ENCODE data around the gene NXNL1. TPM values are rescaled to one million over a fixed set of nuclear protein-coding genes. Genes with fewer than 3 reads are reported as not detected.

NXNL1 gene
- total and polyA plus RNA-seq, 2 of the 4 experiments (the other 2 are of a cell fraction) = not detected

DNA sequence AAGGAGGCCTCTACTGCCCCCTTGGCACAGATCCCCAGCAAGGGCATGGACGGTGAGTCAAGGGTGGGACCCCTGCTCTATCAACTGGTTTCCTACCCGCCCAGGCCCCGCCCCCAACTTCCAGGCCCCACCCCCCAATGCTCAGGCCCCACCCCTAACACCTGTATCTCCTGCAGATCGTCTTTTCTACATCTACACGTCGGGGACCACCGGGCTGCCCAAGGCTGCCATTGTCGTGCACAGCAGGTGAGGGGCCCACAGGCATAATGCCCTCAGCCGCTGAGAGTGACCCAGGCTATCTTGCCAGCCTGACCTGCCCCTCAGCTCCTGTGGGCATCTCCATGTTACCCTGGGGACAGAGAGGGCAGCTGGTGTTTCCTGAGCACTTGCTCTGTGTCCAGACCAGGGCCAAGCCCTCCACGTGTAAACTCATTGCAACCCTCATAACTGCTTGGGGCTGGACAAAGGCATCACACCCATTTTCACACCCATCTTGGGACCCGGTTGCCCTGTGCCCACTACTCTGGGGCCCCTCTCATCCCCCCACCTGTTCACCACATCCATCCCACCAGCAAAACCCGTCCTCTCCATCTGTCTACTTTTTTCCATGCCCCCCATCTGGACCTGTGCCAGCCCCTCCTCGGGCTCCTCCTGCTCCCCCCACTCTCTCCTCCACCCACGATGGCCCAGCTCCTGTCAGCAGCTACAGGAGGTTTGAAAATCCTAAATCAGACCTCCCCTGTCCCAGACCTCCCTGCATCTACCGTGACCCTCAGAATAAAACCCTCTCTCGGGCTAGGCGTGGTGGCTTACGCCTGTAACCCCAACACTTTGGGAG, 26.8 kb upstream of the NXNL1 start:
- H3K9me3 ChIP-seq (ENCODE audit: control insufficient read depth, insufficient read depth, low read length) = no peaks in the 10 kb centered on the region
- DNase-seq (no peak), ATAC-seq (ENCODE audit: low read depth) (no peak)
- H3K27ac ChIP-seq (ENCODE audit: insufficient read depth, low read length) = no peak overlapping the region
- H2AFZ ChIP-seq (replicated peaks; ENCODE audit: low read length, poor library complexity) = no peak overlapping the region
- H3K4me3 ChIP-seq (ENCODE audit: insufficient read depth, low read depth, low read length) = no peak overlapping the region
- no peak overlapping the region for H3K18ac ChIP-seq (ENCODE audit: low read depth, low read length)
- 65% methylated on average over 5 of the region's 18 CpGs; no CpG with 5 or more reads in 1 of the 2 experiments for WGBS, 2 experiments (ENCODE audit: extremely low coverage in 2 of 2, insufficient read length in 1 of 2)
- dilution Hi-C loops (cut with HindIII; ENCODE audit: low sequenced_read_pairs, unreplicated experiment) = no loop called here
- H3K36me3 ChIP-seq (ENCODE audit: control insufficient read depth, insufficient read depth, low read length) = peaks cover 12% of the 10 kb centered on the region
- CTCF ChIA-PET = interaction anchor here (0.7 kb wide), 1 partner anchor 9 kb away, joined by 3 read pairs; no protein-coding TSS in a partner anchor
- no peak overlapping the region for H2BK20ac ChIP-seq (ENCODE audit: low read depth, low read length)
- H3K9me1 ChIP-seq (ENCODE audit: insufficient read depth, low read length) = peaks cover 4% of the 10 kb centered on the region; the same call in 1 of the 2 replicates
- H3K56ac ChIP-seq (ENCODE audit: extremely low read depth, insufficient read depth, low read length) = no peak overlapping the region
- H3K27me3 ChIP-seq (ENCODE audit: control insufficient read depth, insufficient read depth, low read length) = no peaks in the 10 kb centered on the region
- no peak overlapping the region for H3K4me2 ChIP-seq (ENCODE audit: low read depth, low read length)
- intact Hi-C loops (cut with micrococcal nuclease) = no loop called here
- peak overlapping the region; percentile 28 for H2AK9ac ChIP-seq (replicated peaks; ENCODE audit: low read depth, low read length, poor library complexity)
- H4K8ac ChIP-seq (ENCODE audit: low read depth in 2 of 2, low read length in 2 of 2) = no peak overlapping the region
- H3K4ac ChIP-seq (ENCODE audit: low read depth, low read length) = no peak overlapping the region
- no peak overlapping the region for H2BK15ac ChIP-seq (ENCODE audit: low read depth, low read length)
- no peak overlapping the region for H3K14ac ChIP-seq (replicated peaks; ENCODE audit: low read depth, low read length)
- H2BK120ac ChIP-seq (ENCODE audit: low read depth, low read length) = no peak overlapping the region
- no peak overlapping the region for H3K9ac ChIP-seq (ENCODE audit: low read depth, low read length)
- no peak overlapping the region for H2BK5ac ChIP-seq (ENCODE audit: low read depth, low read length, poor library complexity, severe bottlenecking)
- no peaks in the 10 kb centered on the region; the same call in 1 of the 2 replicates for H3K4me1 ChIP-seq (ENCODE audit: control insufficient read depth, insufficient read depth, low read length)
- in situ Hi-C loops (cut with MboI; ENCODE audit: low sequenced_read_pairs) = no loop called here
- H4K20me1 ChIP-seq (ENCODE audit: insufficient read depth, low read length) = peaks cover 27% of the 10 kb centered on the region
- TF ChIP-seq, protein P1, sequence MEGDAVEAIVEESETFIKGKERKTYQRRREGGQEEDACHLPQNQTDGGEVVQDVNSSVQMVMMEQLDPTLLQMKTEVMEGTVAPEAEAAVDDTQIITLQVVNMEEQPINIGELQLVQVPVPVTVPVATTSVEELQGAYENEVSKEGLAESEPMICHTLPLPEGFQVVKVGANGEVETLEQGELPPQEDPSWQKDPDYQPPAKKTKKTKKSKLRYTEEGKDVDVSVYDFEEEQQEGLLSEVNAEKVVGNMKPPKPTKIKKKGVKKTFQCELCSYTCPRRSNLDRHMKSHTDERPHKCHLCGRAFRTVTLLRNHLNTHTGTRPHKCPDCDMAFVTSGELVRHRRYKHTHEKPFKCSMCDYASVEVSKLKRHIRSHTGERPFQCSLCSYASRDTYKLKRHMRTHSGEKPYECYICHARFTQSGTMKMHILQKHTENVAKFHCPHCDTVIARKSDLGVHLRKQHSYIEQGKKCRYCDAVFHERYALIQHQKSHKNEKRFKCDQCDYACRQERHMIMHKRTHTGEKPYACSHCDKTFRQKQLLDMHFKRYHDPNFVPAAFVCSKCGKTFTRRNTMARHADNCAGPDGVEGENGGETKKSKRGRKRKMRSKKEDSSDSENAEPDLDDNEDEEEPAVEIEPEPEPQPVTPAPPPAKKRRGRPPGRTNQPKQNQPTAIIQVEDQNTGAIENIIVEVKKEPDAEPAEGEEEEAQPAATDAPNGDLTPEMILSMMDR (conservative IDR thresholded peaks at IDR 0.05; ENCODE audit: low read depth, low read length) = no peak
- TF ChIP-seq BHLHE40 (IDR thresholded peaks at IDR 0.05; ENCODE audit: low read depth, low read length) (no peak), FOS (IDR thresholded peaks at IDR 0.05; ENCODE audit: low read depth, low read length) (no peak), CHD1 (IDR thresholded peaks at IDR 0.05; ENCODE audit: low read depth, low read length) (no peak), RCOR1 (IDR thresholded peaks at IDR 0.05; ENCODE audit: insufficient replicate concordance, low read length) (no peak), SMC3 (IDR thresholded peaks at IDR 0.05; ENCODE audit: low read depth, low read length) (no peak), ELK1 (IDR thresholded peaks at IDR 0.05; ENCODE audit: borderline replicate concordance, low read depth, low read length) (no peak), USF2 (IDR thresholded peaks at IDR 0.05; ENCODE audit: low read depth, low read length) (no peak), MAFK (IDR thresholded peaks at IDR 0.05; ENCODE audit: low read depth, low read length) (no peak), RFX5 (IDR thresholded peaks at IDR 0.05; ENCODE audit: low read depth, low read length) (no peak), MAZ (IDR thresholded peaks at IDR 0.05; ENCODE audit: borderline replicate concordance, low read depth, low read length) (no peak)
- POLR2A ChIA-PET (ENCODE audit: unreplicated experiment) = no interaction called here
- no peak overlapping the region for H4K5ac ChIP-seq (ENCODE audit: low read depth, low read length)
- no peak overlapping the region for H3K23ac ChIP-seq (ENCODE audit: low read depth, low read length)
- H4K91ac ChIP-seq (ENCODE audit: insufficient read depth, low read depth, low read length) = no peak overlapping the region
- BruUV-seq (replicated peaks) = no TSS peak
- H3K79me1 ChIP-seq (ENCODE audit: low read depth in 1 of 2, low read length in 2 of 2) = peaks cover 9 to 22% of the 10 kb centered on the region in 2 experiments; a peak in 3 of 4 replicates
- H2AK5ac ChIP-seq (ENCODE audit: low read depth, low read length) = no peak overlapping the region

Data from IMR-90 (cell line).